Stimulated activated CD8-positive, alpha-beta memory T cell treated with anti-CD3 and anti-CD28 coated beads, Interleukin-4, amount 100 ng/mL, for 4 hours (primary cell): ENCODE measurements around the gene SON.

Experiments used
- DNase-seq, 2 donors: peaks; one replicate each; pipeline ENCODE4 v3.0.0-alpha.2; 2020; ENCODE audit warnings: low read depth in 2 of 2, low spot score in 1 of 2

The SON gene

GRCh38 chr21:33541756-33542639, 840 bp upstream of the SON start, which contains the start of gene GART:
TSS of gene GART (minus strand) at chr21:33542117. CDS start at chr21:33539315, 2,802 bp downstream.
- DNase-seq = peak; percentile 49 to 69

- DNase-seq = peak; percentile 37 to 41
These were observed 779 bp downstream of the SON start for GRCh38 chr21:33543505-33544129.

GRCh38 chr21:33544451-33545195, 1.8 kb downstream of the SON start:
- no peak for DNase-seq

- DNase-seq = no peak
These were observed 3.2 kb downstream of the SON start for GRCh38 chr21:33546086-33546485.

DNA sequence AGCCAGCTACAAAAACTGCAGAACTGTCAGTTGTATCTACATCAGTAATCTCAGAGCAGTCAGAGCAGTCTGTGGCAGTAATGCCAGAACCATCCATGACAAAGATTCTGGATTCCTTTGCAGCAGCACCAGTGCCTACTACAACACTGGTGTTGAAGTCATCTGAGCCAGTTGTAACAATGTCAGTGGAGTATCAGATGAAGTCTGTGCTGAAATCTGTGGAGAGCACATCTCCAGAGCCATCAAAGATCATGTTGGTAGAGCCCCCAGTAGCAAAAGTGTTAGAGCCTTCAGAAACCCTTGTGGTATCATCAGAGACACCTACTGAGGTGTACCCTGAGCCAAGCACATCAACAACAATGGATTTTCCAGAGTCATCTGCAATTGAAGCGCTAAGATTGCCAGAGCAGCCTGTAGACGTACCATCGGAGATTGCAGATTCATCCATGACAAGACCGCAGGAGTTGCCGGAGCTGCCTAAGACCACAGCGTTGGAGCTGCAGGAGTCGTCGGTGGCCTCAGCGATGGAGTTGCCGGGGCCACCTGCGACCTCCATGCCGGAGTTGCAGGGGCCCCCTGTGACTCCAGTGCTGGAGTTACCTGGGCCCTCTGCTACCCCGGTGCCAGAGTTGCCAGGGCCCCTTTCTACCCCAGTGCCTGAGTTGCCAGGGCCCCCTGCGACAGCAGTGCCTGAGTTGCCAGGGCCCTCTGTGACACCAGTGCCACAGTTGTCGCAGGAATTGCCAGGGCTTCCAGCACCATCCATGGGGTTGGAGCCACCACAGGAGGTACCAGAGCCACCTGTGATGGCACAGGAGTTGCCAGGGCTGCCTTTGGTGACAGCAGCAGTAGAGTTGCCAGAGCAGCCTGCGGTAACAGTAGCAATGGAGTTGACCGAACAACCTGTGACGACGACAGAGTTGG, 7.3 kb downstream of the SON start:
- DNase-seq = no peak

DNA sequence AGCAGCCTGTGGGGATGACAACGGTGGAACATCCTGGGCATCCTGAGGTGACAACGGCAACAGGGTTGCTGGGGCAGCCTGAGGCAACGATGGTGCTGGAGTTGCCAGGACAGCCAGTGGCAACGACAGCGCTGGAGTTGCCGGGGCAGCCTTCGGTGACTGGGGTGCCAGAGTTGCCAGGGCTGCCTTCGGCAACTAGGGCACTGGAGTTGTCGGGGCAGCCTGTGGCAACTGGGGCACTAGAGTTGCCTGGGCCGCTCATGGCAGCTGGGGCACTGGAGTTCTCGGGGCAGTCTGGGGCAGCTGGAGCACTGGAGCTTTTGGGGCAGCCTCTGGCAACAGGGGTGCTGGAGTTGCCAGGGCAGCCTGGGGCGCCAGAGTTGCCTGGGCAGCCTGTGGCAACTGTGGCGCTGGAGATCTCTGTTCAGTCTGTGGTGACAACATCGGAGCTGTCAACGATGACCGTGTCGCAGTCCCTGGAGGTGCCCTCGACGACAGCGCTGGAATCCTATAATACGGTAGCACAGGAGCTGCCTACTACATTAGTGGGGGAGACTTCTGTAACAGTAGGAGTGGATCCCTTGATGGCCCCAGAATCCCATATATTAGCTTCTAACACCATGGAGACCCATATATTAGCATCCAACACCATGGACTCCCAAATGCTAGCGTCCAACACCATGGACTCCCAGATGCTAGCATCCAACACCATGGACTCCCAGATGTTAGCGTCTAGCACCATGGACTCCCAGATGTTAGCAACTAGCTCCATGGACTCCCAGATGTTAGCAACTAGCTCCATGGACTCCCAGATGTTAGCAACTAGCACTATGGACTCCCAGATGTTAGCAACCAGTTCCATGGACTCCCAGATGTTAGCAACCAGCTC, 8.2 kb downstream of the SON start:
- no peak for DNase-seq

GRCh38 chr21:33551664-33552063, 8.8 kb downstream of the SON start:
- DNase-seq = no peak

- DNase-seq = no peak
These were observed 9.5 kb downstream of the SON start for GRCh38 chr21:33552093-33552998.

GRCh38 chr21:33552999-33553598, 10.3 kb downstream of the SON start:
- no peak for DNase-seq

- no peak for DNase-seq
These were observed 11.6 kb downstream of the SON start for GRCh38 chr21:33554236-33554981.

- DNase-seq = no peak
These were observed 12.1 kb downstream of the SON start for GRCh38 chr21:33554982-33555344.

DNA sequence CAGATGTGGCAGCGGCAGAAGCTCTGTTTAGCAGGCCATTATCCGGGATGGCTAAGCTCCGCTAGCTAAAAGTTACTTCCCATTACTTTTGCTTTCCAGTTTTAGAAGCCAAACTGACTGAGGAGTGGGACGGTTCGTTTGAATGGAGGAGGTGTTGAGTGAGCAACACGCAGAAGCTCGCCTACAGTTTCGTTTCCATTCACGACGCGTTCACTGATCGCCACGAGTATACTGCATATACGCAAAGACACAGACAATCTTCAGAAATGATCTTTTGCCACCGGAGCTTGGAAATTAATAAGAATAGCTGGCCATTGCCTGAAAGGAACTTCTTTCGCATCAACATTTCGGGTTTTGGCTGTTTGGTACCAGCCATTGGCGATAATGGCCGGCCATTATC, 14.6 kb downstream of the SON start:
- DNase-seq = no peak

DNA sequence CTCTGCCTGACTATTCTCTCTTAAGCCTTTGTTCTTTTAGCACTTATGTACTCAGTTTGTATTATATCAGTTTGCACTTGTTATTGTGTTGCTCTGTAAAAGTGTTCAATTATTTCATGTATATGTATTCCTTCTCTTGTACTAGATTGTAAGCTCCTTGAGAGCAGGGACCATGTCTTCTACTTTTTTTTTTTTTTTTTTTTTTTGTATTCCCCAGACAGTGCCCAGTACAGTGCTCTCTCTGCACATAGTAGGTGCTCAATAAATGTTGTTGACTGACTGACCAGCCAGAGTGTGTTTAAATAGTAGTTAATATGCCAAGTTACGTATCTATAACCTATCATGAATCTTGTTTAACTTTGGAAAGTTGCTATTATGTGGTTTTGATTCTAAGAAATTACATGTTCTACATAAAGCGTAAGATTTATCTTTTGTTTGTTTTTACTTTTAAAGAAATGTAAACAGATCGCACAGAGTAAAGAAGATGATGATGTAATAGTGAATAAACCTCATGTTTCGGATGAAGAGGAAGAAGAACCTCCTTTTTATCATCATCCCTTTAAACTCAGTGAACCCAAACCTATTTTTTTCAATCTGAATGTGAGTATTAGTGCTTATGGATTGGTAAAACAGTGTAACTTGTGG, 16.1 kb downstream of the SON start:
- no peak for DNase-seq

GRCh38 chr21:33559813-33560212, 17.0 kb downstream of the SON start:
- no peak for DNase-seq

GRCh38 chr21:33560965-33561364, 18.1 kb downstream of the SON start:
- DNase-seq = no peak

DNA sequence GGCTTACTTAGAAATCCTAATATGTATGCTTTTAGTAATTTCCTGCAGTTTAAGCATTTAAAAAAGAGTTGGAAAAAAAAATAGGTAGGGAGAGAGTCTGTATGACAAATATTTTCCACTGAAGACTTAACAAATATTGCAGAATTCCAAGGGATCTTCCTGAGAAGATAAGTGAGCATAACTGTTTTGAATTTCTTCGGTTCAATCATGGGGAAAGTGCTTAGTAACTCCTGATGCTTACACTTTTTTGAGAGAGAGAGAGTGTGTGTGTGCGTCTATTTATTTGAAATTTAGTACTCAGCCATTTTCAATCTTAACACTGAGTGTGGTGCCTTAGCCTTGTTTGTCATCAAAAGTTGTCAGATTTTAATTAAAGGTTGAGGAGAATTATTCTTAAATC, 18.5 kb downstream of the SON start:
- DNase-seq = no peak

DNA sequence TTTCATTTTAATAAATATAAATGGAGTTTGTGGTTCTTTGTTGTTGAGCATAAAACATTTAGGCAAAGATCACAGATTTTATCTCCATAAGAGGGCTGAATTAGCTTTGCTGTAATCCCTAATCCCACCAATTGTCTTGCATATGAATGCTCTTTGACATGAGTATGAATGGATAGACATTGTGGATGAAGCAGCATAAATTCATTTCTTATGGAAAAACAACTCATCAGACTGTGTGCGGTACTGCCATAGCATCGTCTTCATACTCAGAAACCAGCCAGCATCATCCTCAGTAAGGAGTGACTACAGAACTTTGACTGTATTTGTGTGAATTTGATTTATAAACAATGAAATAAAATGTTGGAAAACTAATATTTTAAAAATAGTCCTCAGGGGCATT, 19.6 kb downstream of the SON start:
- no peak for DNase-seq
